Activated T-cell treated with anti-CD3 and anti-CD28 coated beads for 4 hours (primary cell): ENCODE data around the gene RBP5.

Experiments
- DNase-seq: peaks from one replicate; pipeline ENCODE4 v3.0.0-alpha.2; 2020

RBP5 gene

DNA sequence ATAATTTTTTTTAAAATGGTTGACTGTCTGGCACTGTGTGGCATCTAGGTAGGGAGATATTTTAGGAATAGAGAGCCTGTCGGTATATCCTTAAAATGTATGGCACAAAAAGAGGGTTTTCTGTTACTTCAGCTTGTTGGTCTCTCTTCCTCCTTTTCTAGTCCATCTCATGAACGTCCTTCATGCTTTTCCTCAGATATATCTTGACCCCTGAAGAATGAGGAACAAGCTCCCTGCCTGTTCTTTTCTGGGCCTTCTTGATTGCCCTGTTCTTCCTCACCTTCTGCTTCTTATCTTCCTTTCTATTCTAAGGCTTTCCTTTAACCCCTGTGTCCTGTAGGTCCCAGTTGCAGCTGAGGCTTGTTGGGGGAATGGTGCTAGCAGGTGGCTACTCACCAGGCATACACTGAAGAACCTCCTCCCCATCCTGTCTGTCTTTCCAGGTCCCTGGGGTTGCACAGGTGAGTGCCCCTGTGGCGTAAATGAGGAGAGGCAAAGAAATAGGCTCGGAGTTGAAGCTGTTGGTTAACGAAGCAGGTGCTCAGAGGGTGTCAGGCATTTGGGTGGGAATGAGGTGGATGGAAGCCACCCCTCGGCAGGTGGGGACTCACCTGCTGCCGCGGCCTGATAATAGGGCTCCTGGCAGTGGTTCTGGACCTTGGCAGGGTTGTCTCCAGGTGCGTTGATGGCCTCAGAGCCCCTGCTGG is 29.2 kb downstream of the RBP5 start:
- DNase-seq = no peak

GRCh38 chr12:7096979-7097378 is 31.7 kb downstream of the RBP5 start:
- DNase-seq = no peak

DNA sequence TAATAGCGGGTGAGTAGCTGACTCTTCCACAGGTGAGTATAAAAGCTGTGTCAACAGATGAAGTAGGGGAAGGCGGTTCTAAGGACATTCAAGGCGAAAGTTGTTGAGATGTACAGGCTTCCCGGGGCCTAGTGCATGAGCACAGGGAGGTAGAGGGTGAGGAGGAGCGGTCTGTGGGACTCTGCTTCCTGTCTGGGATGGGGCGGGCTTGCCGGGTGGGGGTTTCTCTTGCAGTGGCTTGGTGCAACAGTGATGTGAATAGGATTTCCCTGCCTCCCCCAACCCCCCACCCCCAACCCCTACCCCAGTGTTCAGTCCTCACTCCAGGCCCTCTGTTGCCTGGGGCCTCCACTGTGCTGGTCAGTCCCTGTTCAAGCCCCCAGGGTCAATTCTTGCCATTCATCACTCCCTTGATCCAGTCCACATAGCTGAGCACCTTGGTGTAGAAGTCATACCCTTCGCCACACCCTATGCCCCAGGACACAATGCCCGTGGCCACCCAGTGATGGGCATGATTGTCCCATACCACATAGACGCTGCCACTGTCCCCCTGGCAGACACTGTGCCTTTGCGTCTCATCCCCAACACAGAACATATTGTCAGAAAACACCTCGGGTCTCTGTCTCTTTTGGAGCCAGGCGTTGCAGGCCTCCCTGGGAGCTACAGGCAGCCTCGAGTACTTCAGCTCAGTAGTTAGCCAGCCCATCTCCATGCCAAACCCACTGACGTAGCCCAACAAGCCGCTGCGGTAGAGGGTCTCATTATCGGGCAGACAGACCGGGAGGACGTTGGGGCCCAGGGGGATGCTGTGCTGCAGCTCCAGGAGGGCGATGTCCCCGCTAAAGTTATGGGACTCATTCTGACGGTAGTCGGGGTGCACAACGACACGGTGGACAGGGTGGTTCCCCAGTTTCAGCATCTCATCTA is 32.4 kb downstream of the RBP5 start:
- no peak for DNase-seq

GRCh38 chr12:7093892-7094291 is 34.8 kb downstream of the RBP5 start:
- DNase-seq = no peak

DNA sequence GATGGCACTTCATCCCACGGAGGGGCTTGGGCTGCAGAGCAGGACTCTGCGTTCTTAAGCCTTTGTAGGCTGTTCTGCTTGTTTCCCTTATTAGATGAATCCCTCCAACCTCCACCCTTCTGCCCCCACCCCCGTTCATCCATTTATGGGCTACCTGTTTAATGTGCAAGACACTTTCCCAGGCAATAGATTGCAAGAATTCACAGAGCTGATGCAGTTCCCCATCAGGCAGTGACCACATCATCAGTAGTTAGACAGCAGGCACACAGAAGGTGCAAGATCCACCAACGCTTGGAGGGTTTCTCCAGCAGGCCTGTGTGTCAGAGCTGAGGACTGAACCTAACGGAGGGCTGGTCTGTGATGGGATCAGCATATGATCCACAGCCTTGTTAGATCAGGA is 35.2 kb downstream of the RBP5 start:
- DNase-seq = no peak

DNA sequence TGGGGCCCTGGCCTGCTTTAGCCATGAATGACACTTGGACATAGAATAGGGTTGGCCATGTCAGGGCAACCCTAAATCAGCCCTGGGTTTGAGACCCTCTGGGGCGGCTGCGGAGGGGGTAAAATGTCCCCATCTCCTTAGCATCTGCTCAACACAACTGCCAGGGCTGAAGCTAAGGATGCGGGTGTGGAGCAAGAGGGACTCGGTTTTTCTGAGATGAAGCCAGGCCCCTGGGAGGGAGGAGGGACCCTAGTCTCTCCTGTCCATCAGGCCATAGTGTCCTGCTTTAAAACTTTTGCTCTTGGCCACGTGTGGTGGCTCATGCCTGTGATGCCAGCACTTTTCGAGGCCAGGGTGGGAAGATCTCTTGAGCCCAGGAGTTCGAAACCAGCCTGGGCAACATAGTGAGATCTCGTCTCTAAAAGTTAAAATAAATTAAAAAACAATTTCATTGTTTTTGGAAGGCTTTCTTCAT is 35.7 kb downstream of the RBP5 start:
- no peak for DNase-seq

DNA sequence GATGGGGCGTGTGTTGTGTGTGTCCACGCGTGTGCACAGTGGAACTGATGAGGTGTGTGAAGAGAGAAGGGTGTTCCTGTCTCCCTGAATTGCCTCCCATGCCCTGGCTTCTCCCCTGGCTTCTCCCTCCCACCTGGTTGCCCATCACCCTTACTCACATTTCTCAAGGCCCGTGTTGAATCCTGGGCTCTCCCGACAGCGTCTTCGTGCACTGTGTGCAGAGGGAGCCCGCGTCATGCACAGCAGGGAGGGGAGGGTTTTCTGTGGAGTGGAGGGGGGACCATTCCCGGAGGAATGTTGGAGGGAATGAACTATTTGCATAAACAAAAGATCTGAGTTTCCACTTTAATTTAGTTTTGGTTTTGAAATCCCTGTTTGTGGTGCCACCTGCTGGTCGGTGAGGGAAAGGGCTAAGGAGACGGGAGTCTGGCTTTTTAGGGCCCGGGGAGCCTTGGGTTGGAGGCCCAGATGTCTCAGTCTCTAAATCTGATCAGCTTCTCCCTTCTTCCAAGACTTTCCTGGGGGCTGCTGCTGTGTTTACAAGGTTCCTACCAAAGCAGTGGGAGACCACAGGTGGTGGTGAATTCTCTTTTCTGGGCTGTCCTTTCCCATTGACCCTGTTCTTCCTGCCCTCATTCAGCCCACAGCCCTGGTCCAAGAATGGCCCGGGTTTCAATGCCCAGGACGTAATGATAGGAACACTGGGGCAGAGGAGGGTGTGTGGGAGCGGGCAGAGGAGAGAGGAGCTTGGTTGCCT is 36.3 kb downstream of the RBP5 start, which contains the start of gene C1R:
C1R (minus strand) TSS at position 217 of the 757 bp plus-strand sequence; CDS start at position 160, 57 bp downstream.
- DNase-seq = peak; percentile 58

GRCh38 chr12:7091660-7092228 is 36.9 kb downstream of the RBP5 start:
- DNase-seq = no peak

- DNase-seq = no peak
Observed at GRCh38 chr12:7091171-7091570, 37.5 kb downstream of the RBP5 start.

- DNase-seq = no peak
Observed at GRCh38 chr12:7090222-7090998, 38.3 kb downstream of the RBP5 start.

GRCh38 chr12:7089196-7089871 is 39.4 kb downstream of the RBP5 start:
- DNase-seq = no peak

DNA sequence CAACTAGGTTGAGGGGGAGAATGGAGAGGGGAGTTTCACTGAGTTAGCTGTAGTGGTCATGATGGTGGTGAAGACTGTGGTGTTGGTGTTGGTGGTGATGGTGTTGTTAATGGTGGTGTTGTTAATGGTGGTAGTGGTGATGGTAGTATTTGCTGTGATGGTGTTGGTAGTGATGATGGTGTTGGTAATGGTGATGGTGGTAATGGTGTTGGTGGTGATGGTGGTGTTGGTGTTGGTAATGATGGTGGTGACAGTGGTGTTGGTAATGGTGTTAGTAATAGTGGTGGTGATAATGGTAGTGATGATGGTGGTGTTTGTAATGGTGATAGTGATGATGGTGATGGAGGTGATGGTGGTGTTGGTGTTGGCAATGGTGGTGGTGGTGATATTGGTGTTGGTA is 45.6 kb downstream of the RBP5 start:
- DNase-seq = no peak

DNA sequence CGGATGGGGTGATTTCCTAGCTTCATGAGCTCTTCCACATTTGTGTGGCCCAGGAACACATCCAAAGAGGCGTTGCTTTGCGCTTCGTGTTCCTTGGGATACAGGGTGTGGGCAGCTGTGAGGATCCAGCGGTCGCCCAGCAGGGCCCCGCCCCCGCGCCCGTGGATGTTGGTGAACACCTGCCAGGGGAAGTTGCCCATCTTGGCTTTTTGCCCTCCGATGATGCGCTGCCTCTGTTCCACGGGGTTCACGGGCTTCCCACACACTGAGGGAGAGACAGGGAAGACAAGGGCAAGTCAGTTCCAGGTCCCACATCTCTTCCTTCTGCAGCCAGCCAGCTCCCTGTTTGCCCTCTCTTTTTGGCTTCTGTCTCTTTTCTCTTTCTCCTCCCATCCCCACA is 47.7 kb downstream of the RBP5 start:
- no peak for DNase-seq

DNA sequence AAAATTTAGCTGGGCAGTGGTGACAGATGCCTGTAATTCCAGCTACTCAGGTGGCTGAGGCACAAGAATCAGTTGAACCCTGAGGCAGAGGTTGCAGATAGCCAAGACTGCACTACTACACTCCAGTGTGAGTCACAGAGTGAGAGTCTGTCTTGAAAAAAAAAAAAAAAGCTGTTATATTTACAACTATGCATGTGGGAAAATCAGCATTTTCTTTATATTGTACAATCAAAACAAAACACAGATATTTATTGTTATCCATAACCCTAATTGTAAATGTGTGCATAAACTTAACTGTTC is 48.9 kb downstream of the RBP5 start:
- DNase-seq = no peak

- DNase-seq = no peak
Observed at GRCh38 chr12:7078163-7078562, 50.5 kb downstream of the RBP5 start.

DNA sequence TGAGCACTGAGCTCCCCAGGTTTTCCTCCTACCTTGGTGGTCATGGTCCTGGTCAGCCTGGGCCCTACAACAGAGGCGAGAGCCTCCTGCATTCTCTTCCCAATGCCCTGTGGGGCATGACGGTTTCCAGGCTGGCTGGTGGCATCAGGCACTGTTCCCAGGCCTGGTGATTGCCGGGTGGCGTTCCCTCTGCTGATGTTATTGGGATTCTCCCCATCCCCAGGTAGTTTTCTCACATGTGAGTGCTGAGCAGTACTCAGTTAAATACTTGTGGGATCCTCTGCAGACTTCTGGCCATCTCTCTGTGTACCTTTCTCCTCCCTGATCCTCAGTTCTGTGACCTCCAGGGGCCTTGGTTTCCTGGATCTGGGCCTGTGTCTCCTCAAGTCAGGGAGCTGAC is 52.2 kb downstream of the RBP5 start:
- DNase-seq = no peak

- DNase-seq = no peak
Observed at GRCh38 chr12:7075939-7076338, 52.8 kb downstream of the RBP5 start.

GRCh38 chr12:7075518-7075917 is 53.2 kb downstream of the RBP5 start:
- DNase-seq = no peak

DNA sequence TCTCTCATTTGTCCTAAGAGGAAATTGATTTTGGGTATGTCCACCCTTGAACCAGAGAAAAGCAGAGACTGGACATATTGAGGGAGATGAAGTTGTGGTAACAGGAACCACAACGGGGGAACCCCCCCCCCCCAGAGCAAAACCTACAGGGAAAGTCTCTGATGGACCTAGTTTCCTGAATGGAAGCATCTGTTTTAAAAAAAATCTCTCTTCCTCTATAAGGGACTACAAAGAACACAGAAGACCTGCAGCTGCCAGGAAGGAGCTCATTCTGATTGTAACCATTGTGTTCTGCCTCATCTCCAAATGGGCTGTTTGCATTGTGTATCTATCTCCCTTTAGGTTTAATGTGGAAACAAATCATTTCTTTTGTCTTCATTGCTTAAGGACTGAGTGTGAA is 54.7 kb downstream of the RBP5 start:
- DNase-seq = no peak
